Right hindlimb (tissue), 1 donor: ENCODE data around the gene TFF1.

Experiments
- DNase-seq: peaks from one replicate; pipeline ENCODE4 v3.0.0-alpha.2; 2018

The TFF1 gene

GRCh38 chr21:42397746-42398394, 31.5 kb upstream of the TFF1 start:
- DNase-seq: no peak

GRCh38 chr21:42396799-42397745, 30.7 kb upstream of the TFF1 start:
- DNase-seq: no peak

- no peak for DNase-seq
Measured at GRCh38 chr21:42395905-42396651, 29.7 kb upstream of the TFF1 start, which contains the start of gene TMPRSS3. TSS of gene TMPRSS3 (minus strand) at chr21:42396052. CDS start at chr21:42395417, 635 bp downstream.

DNA sequence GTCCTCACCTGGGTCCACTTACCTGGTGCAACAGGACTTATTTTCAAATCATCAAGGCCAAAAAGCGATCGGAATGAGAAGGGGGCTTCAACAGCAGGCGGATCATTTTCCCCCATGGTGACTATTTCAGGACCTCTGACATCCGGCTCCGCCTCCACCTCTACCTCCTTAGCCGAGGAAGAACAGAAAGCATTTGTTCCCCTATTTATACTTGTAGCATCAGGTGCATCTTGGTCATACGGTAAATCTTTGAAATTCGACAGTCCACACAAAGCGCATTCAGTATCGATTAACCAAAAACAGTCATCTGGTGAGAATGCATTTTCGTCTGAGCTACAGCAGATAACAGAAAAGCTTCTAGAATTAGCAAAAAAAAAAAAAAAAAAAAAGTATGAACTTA, 29.0 kb upstream of the TFF1 start:
- DNase-seq: no peak

GRCh38 chr21:42393443-42393950, 27.2 kb upstream of the TFF1 start:
- no peak for DNase-seq

- no peak for DNase-seq
Measured at GRCh38 chr21:42392731-42393442, 26.6 kb upstream of the TFF1 start.

GRCh38 chr21:42391297-42391696, 25.0 kb upstream of the TFF1 start:
- no peak for DNase-seq

- DNase-seq: no peak
Measured at GRCh38 chr21:42390696-42391095, 24.4 kb upstream of the TFF1 start.

- no peak for DNase-seq
Measured at GRCh38 chr21:42390193-42390592, 23.9 kb upstream of the TFF1 start.

DNA sequence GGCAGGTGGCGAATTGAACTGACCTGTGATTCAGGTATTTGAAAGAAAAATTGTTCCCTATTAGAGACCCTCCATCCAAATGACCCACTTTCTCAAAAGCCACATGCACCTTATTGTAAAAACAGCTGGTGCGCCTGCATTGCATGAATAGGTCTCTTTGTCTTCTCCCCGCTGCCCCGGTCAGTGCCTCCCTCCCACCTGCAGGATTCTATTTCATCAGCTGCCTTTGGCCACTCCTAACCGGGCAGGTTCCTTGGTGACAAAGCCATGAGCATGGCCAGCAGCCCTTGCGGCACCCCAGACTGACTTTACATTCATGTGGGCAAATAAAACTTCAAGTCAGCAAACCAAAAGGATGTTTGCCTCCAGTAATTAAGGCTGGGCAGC, 23.1 kb upstream of the TFF1 start:
- DNase-seq: no peak

DNA sequence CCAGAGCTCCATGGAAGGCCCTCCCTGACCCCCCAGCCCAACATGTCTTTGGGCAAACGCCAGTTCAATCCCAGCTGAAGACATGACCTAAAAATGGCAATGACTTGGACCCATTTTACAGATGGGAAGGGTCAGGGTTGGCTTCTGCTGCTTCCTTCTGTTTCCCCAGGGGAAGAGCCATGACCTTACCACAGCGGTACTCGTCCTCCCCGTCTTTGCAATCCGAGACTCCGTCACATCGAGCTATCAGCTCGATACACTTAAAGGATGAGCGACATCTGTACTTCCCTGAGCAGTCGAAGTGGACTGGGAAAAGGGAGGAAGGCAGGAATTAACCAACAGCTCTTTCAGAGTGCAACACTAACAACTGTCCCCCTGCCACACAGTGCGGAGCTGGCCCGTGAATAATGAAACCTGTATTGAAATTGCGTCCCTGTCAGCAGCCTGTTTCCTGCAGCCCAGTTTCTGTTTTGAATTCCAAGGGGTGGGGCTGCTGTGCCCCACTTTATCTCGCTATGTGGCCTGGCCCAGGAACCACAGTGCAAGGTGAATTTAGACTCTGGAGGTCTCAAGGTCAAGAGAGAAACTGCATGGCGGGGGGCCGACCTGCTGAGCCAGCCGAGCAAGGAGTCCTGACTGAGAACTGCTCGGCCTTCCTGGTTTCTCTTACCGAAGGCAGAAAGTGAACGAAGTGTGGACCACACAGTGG, 22.6 kb upstream of the TFF1 start:
- no peak for DNase-seq

DNA sequence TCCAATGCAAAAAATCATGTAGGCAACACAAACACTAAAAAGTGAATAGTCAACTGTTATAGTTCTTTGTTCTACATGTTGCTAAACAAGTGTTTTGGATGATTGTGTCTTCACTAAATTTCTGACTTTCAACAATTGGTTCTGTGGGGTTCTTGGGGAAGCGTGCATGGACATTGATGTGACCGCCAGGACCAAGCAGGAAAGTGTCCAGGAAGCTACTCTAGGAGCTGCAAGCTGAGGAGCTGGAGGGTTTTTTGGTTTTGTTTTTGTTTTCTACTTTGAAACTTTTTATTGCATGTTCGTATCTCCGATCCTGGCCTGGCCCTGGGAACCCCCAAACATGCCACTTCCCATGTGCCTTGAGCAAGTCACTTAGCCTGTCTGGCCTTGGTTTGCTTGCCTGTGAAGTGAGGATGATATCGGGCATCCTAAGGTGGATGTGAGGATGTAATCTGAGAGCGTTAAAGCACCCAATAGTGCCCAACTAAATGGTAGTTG, 21.6 kb upstream of the TFF1 start:
- DNase-seq: no peak

GRCh38 chr21:42387164-42387563, 20.8 kb upstream of the TFF1 start:
- no peak for DNase-seq

- DNase-seq: no peak
Measured at GRCh38 chr21:42386034-42386591, 19.8 kb upstream of the TFF1 start.

GRCh38 chr21:42385619-42386018, 19.3 kb upstream of the TFF1 start:
- no peak for DNase-seq

GRCh38 chr21:42384989-42385388, 18.7 kb upstream of the TFF1 start:
- no peak for DNase-seq

DNA sequence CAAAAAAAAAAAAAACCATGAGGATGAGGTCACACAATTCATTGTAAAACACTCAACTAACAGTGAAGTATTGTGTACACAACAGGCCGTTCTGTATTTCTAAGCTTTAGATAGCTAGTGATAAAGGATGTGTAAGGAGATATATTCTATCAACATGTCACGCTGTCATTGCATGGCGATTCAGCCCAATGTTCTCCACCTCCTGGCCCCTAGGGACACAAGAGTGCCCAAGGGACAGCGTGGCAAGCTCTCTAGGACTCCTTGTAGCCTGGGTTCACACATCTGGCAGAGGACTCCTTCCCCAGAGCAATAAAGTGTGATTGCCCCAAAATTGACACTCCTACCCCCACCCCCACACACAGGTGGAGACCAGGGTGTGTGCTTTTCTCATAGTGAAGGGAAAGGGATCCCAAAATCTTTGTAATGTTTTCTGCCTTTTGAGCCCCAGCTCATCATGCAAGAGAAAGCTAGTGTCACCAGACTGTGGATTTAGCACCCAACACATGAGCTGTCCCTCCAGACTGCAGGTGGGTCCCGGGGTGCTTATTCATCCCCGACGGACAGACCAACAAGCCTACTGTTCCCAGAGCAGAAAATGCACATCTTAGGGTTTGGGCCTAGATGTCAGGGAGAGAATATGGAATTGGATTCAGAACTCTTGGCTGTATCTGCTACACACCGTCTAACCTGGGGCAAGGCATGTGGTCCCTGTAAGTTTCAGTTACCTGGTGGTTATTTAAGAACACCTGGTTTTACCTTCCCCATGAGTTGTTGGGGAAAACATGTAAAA, 18.0 kb upstream of the TFF1 start:
- no peak for DNase-seq

- DNase-seq: no peak
Measured at GRCh38 chr21:42383331-42383730, 17.0 kb upstream of the TFF1 start.

DNA sequence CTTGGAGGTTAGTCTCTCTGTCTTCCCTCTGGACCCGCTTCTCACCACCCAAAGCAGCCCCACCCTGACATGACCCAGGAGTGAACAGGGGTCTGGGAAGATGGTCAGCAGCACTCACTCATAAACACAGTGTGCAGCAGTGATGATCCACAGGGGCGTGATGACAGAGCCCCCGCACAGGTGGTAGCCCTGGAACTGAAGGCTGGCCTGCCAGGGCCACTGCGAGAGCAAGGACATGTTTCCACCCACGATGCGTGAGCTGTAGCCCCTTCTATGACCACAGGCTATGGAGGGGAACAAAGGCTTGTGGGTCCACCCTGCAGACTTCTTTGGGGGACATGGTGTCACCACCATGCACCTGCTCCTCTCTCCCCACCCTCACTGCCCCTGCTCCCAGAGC, 16.6 kb upstream of the TFF1 start:
- no peak for DNase-seq

- no peak for DNase-seq
Measured at GRCh38 chr21:42381347-42381984, 15.1 kb upstream of the TFF1 start.
